Hematopoietic multipotent progenitor cell (in vitro differentiated cells): ENCODE results near the gene HBA1. TPM values are rescaled to one million over a fixed set of nuclear protein-coding genes. Genes with fewer than 3 reads are reported as not detected.
"Not testable (repeated sequence)": the region's sequence is repeated elsewhere in the genome, so short reads cannot be mapped to it uniquely, and the experiment has no call there.

Experiments used
- DNase-seq, 3 donors: peaks; one replicate each; pipeline ENCODE4 v3.0.0-alpha.2; 2011 to 2015; ENCODE audit warnings: low read depth in 2 of 3, low spot score in 2 of 3
- small RNA-seq: library from RNA; depleted of rRNA; stranded (forward); fragments of <200 nt; gene quantifications from one replicate; pipeline ENCODE3, GENCODE V24; 2012
- total RNA-seq: library from RNA; depleted of rRNA; stranded (reverse); fragments of >200 nt; gene quantifications from one replicate; pipeline ENCODE4 v1.2.3, GENCODE V29; 2012

The HBA1 gene
- total RNA-seq, 1 donor, result 192 TPM

DNA sequence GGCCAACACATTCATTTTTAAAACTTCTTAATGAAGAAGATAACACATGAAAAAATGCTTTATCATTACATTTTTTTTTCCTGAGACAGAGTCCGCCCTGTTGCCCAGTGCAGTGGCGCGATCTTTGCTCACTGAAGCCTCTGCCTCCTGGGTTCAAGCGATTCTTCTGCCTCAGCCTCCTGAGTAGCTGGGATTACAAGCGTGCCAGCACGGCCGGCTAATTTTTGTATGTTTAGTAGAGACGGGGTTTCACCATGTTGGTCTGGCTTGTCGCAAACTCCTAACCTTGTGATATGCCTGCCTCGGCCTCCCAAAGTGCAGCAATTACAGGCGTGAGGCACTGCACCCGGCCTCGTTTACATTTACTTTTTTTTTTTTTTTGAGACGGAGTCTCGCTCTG lies 17.0 kb downstream of the HBA1 start:
- no peak for DNase-seq

GRCh38 chr16:194516-194915 lies 18.0 kb downstream of the HBA1 start:
- DNase-seq, result no peak

GRCh38 chr16:200388-200787 lies 23.9 kb downstream of the HBA1 start:
- no peak for DNase-seq

GRCh38 chr16:203246-203645 lies 26.8 kb downstream of the HBA1 start:
- DNase-seq, result no peak

DNA sequence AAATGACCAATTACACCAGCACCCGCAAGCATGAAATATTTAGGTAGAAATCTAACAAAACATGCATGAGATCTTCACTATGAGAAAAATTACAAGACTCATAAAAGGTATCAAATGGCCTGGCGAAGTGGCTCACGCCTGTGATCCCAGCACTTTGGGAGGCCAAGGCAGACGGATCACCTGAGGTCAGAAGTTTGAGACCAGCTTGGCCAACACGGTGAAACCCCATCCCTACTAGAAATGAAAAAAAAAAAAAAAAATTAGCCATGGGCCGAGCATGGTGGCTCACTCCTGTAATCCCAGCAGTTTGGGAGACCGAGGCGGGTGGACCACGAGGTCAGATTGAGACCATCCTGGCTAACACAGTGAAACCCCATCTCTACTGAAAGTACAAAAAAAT lies 27.6 kb downstream of the HBA1 start:
- not testable (repeated sequence) for DNase-seq

GRCh38 chr16:209359-209758 lies 32.9 kb downstream of the HBA1 start:
- DNase-seq, result not testable (repeated sequence)

GRCh38 chr16:211631-212180 lies 35.2 kb downstream of the HBA1 start:
- DNase-seq, result not testable (repeated sequence)

DNA sequence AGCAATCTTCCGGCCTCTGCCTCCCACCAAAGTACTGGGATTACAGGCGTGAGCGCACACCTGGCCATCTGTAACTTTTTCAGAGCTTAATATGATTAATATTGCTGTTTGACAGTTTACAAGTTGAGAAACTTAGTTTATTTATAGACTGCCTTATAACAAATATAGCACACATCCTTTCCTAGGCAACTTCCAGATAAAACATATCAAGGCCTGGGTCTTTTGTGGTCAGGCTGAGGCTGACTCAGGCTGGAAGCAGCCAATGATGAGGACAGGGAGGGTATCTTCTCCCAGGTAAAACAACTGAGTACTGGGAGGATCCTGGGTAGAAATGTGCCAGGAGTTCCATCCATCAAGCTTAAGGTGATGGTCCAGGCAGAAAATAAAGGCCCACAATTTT lies 36.5 kb downstream of the HBA1 start:
- no peak for DNase-seq

GRCh38 chr16:220021-220420 lies 43.5 kb downstream of the HBA1 start:
- no peak for DNase-seq

Small RNA genes within 50 kb of the gene (small RNA-seq; reads per million reads assigned to genes)
- not detected for gene RF00019

Other genes starting within 250 kb of the HBA1 start
- gene POLR3K, start 123.1 kb upstream of the HBA1 start, total RNA-seq, result 9.4 TPM
- 12.4 TPM for gene SNRNP25, start 122.9 kb upstream of the HBA1 start, total RNA-seq
- 11.3 TPM for gene RHBDF1, start 104.0 kb upstream of the HBA1 start, total RNA-seq
- gene MPG, start 98.5 kb upstream of the HBA1 start, total RNA-seq, result 194 TPM
- gene NPRL3, start 38.0 kb upstream of the HBA1 start, total RNA-seq, result 36.9 TPM
- not detected for gene HBZ, start 24.0 kb upstream of the HBA1 start, total RNA-seq
- 1.3 TPM for gene HBM, start 10.7 kb upstream of the HBA1 start, total RNA-seq
- 169 TPM for gene HBA2, start 3.8 kb upstream of the HBA1 start, total RNA-seq
- gene HBQ1, start 3.8 kb downstream of the HBA1 start, total RNA-seq, result 3.8 TPM
- gene LUC7L, start 52.8 kb downstream of the HBA1 start, total RNA-seq, result 50.4 TPM
- 47.4 TPM for gene FAM234A, start 58.1 kb downstream of the HBA1 start, total RNA-seq
- 1.3 TPM for gene RGS11, start 99.3 kb downstream of the HBA1 start, total RNA-seq
- gene ARHGDIG, start 103.9 kb downstream of the HBA1 start, total RNA-seq, result 0.27 TPM
- 0.27 TPM for gene PDIA2, start 106.5 kb downstream of the HBA1 start, total RNA-seq
- 45.8 TPM for gene AXIN1, start 176.0 kb downstream of the HBA1 start, total RNA-seq
- 56.0 TPM for gene MRPL28, start 193.9 kb downstream of the HBA1 start, total RNA-seq
- 88.3 TPM for gene PGAP6, start 205.3 kb downstream of the HBA1 start, total RNA-seq
- 170 TPM for gene NME4, start 220.5 kb downstream of the HBA1 start, total RNA-seq
- 13.5 TPM for gene DECR2, start 225.2 kb downstream of the HBA1 start, total RNA-seq
- gene RAB11FIP3, start 249.0 kb downstream of the HBA1 start, total RNA-seq, result 23.4 TPM